SJCRH30 (cell line): Measurements from ENCODE around the gene CACNA1C. TPM values are rescaled to one million over a fixed set of nuclear protein-coding genes. Genes with fewer than 3 reads are reported as not detected.

ENCODE experiments used
- DNase-seq, 2 experiments: peaks; one replicate each; pipeline ENCODE4 v3.0.0-alpha.2; 2015 to 2020
- H3K27ac ChIP-seq: fragments of 250-450 bp; sonication (Bioruptor Pico); 2 replicates; pipeline ENCODE4 v1.5.1; 2020; ENCODE audit warnings: mild to moderate bottlenecking, moderate library complexity
- H3K27me3 ChIP-seq: fragments of 250-450 bp; sonication (Bioruptor Pico); 2 replicates; pipeline ENCODE4 v1.5.1; 2020; ENCODE audit warnings: mild to moderate bottlenecking, moderate library complexity
- H3K36me3 ChIP-seq: fragments of 250-450 bp; sonication (Bioruptor Pico); 2 replicates; pipeline ENCODE4 v1.5.1; 2020; ENCODE audit warnings: mild to moderate bottlenecking, moderate library complexity
- H3K4me1 ChIP-seq: fragments of 250-450 bp; sonication (Bioruptor Pico); 2 replicates; pipeline ENCODE4 v1.5.1; 2020; ENCODE audit warnings: mild to moderate bottlenecking, moderate library complexity
- H3K4me3 ChIP-seq: fragments of 250-450 bp; sonication (Bioruptor Pico); 2 replicates; pipeline ENCODE4 v1.5.1; 2020; ENCODE audit warnings: mild to moderate bottlenecking, moderate library complexity
- H3K9me3 ChIP-seq: fragments of 250-450 bp; sonication (Bioruptor Pico); replicated peaks from 2 replicates; pipeline ENCODE4 v1.5.1; 2020; ENCODE audit warnings: mild to moderate bottlenecking, moderate library complexity
- total RNA-seq: library from RNA; depleted of rRNA; stranded (reverse); fragments of >200 nt; shearing (Covaris generic); gene quantifications from 2 replicates; pipeline ENCODE4 v1.2.3, GENCODE V29; 2014

CACNA1C gene
- total RNA-seq, 1 experiment from 2014 or later, result not detected

DNA sequence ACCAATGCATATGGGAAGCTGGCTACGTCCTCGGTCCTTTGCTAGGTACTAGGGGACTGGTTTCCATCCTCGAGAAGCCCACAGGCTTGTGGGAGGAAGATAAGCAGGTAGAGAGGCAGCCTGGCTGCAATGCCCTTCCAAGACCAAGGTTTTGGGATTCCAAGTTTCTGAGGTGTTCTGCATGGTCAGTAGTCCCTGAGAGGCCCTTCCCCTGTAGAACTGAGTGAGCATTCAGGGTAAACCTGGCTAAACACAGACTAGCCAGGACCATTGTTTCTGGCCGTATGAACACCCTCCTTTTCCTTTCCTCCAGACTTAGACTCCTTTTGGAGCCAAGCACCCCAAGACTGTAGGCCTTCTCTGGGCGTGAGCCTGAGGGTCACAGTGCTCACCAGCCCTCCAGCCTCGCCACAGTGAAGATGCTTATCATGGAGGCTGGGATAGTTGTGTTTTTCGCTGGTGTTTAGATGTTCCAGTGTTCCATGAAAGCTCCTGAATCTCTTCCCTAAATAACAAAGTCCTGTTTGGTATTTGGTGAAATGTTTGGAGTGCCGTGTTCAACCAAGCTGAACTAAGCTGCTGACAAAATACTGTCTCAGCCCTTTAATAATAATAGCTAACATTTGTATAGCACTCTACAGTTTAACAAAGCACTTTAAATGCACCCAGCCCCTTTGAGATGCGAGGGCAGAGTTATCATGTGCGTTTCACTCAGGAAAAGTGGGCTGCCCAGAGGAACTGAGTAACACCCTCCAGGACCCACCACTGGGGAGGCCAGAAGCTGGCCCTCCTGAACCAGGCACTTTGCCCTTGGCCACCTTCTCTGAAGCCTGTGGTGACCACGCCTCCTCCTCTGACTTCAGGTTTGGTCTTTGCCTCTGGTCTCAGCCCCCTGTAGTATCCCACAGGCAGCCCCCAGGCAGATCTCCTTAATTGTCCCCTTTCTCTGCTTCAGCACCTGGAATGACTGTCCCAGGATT lies 284.5 kb downstream of the CACNA1C start:
- Histone ChIP-seq H3K27ac (no peak overlapping the region), H3K27me3 (peaks cover 6% of the 10 kb centered on the region; the same call in 1 of the 2 replicates), H3K4me3 (no peak overlapping the region), H3K36me3 (no peaks in the 10 kb centered on the region), H3K9me3 (no peaks in the 10 kb centered on the region), H3K4me1 (peaks cover 8% of the 10 kb centered on the region)
- DNase-seq, result no peak

DNA sequence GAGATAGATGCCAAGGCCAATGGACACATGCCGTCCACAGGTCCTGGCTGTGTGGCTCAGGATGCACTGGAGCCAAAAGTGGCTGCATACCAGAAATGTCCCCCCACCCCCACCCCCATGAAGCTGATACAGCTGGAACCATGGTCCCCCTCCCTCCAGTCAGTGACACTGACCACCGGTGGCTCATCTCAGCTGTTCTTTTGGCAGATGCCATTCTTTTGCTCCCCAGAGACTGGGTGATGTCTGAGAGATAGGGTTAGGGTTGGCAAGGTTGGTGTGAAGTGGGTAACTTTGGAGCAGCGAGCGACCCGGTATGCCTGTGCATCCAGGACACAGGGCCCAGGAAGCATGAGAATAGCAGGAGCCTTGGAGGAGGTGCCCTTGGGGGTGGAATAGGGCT lies 285.6 kb downstream of the CACNA1C start:
- H3K4me3 ChIP-seq, result no peak overlapping the region
- no peaks in the 10 kb centered on the region for H3K9me3 ChIP-seq
- DNase-seq, result no peak
- no peaks in the 10 kb centered on the region for H3K36me3 ChIP-seq
- H3K4me1 ChIP-seq, result peaks cover 8% of the 10 kb centered on the region
- no peak overlapping the region for H3K27ac ChIP-seq
- peaks cover 6% of the 10 kb centered on the region; the same call in 1 of the 2 replicates for H3K27me3 ChIP-seq

DNA sequence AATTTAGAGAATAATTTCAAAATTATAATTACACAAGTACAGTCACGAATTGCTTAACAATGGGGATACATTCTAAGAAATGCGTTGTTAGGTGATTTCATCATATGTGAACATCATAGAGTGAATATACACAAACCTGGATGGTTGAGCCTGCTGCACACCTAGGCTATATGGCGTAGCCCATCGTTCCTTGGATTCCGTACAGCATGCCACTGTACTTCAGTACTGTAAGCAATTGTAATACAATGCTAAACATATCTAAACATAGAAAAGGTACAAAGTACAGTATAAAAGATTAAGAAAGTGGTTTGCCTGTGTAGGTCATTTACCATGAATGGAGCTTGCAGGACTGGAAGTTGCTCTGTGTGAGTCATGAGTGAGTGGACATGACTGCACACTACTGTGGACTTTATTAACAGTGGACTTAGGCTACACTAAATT lies 286.2 kb downstream of the CACNA1C start:
- Histone ChIP-seq H3K27ac (no peak overlapping the region), H3K27me3 (peaks cover 11% of the 10 kb centered on the region; the same call in 1 of the 2 replicates), H3K4me1 (peaks cover 8% of the 10 kb centered on the region), H3K9me3 (no peaks in the 10 kb centered on the region), H3K36me3 (no peaks in the 10 kb centered on the region), H3K4me3 (no peak overlapping the region)
- DNase-seq, result no peak

DNA sequence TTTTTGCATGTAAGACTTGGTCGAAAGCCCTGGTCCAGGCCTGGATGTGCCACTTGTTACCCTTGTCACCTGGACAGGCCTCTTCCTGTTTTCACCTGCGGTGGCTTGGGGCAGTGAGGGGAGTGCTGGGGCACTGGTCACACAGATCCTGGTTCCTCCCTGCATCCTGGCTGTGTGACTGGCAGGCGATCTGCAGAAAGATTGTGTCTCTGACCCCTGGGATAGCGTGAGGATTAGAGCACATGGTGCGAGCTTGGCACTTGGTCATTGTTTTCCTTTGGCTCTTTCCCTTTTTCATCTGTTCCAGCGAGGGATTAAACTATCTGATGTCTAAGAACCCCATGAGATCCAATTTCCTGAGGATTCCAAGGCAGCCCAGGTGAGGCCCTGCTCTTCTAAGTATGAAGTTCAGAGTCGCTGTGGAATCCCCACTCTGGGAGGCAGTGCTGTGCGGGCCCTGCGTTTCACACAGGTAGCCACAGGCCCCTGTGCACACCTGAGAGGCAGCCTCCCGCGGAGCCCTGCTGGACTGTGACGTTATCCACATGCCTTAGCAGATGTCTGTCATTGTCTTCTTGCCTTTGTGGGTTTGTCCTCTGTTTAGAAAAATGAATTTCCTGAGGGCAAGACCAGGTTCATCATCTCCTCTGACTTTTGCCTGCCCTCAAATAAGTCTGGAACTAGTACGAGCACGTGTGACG lies 288.4 kb downstream of the CACNA1C start:
- H3K9me3 ChIP-seq, result no peaks in the 10 kb centered on the region
- H3K36me3 ChIP-seq, result no peaks in the 10 kb centered on the region
- H3K27me3 ChIP-seq, result peaks cover 26% of the 10 kb centered on the region; the same call in 1 of the 2 replicates
- no peak overlapping the region for H3K27ac ChIP-seq
- peaks cover 6% of the 10 kb centered on the region for H3K4me1 ChIP-seq
- H3K4me3 ChIP-seq, result no peak overlapping the region
- no peak for DNase-seq

DNA sequence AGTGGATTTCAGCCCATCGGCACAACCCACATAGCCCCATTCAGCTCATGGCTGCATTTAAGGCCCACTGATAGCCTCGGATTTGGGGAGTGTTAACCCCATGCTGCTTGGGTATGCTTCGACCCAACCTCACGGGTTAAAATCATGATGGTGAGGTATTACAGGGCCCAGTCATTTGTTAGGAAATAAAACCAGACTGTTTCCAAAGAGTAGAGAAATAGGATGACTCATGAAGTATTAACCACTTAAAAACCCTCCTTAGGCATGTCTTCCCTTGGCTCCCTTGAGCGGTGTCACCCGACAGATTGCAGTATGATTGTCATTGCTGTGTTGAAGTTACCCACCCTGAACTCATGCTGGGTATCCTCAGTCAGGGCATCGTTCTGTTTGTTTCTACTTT lies 289.1 kb downstream of the CACNA1C start:
- Histone ChIP-seq H3K27me3 (peaks cover 26% of the 10 kb centered on the region; the same call in 1 of the 2 replicates), H3K9me3 (no peaks in the 10 kb centered on the region), H3K4me1 (peaks cover 1% of the 10 kb centered on the region), H3K4me3 (no peak overlapping the region), H3K36me3 (no peaks in the 10 kb centered on the region), H3K27ac (no peak overlapping the region)
- no peak for DNase-seq

DNA sequence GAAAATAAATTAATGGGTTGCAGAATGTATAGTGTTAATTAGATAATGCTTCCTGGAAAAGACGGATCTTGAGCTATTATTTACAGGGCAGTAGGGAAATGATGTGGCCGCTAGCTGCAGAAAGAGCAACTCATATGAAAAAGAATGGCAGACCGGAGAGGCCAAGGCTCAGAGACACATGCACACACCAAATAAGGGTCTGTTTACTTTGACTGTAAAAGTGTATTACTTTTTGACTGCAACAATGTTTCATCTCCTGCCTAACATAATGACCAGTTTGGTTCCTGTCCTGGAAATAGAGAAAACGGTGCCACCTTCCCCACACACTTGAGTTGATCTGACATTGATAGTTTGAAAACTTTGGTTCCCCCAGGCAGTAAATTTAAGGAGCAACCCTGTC lies 290.9 kb downstream of the CACNA1C start:
- DNase-seq, result no peak
- Histone ChIP-seq H3K36me3 (no peaks in the 10 kb centered on the region), H3K27me3 (peaks cover 35% of the 10 kb centered on the region; the same call in 1 of the 2 replicates), H3K4me1 (no peaks in the 10 kb centered on the region), H3K27ac (no peak overlapping the region), H3K9me3 (no peaks in the 10 kb centered on the region), H3K4me3 (no peak overlapping the region)

DNA sequence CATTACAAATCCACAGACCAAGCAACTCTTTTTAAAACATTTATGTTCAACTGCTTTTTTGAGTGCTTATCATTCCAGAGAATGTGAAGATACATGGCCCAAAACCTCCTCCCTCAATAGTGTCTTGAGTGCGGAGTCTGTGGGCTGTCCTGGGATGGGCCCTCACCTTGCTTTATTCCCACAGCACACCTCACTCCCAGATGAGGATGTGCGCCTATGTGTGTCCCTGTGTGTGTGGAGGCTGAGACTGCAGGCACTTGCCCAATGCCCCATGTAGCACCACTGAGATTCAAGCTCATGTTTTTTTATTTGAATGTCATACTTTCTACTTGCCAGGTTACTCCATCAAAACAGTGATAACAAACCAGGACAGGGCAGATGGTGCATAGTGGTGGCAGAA lies 291.7 kb downstream of the CACNA1C start:
- H3K4me3 ChIP-seq, result no peak overlapping the region

DNA sequence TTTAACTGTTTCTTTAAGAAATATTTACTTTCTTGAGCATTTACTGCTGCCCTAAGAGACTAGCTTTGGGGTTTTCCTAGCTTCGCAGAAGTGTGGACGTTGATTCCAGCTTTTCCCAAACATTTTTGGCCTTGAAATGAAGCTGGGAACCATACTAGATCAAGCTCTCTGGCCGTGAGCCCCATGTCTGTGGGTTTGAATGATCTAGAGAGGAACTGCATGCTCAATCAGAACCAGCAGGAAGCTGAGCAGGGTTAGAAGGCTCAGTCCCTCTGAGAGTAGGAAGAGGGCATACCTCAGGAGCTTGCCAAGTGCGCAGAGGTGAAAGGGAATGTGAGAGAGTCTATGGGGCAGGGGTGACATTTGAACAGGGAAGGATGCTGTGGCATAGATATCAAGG lies 292.1 kb downstream of the CACNA1C start:
- no peak for DNase-seq
- Histone ChIP-seq H3K4me1 (no peaks in the 10 kb centered on the region), H3K27ac (no peak overlapping the region), H3K4me3 (no peak overlapping the region), H3K9me3 (no peaks in the 10 kb centered on the region), H3K36me3 (no peaks in the 10 kb centered on the region), H3K27me3 (peaks cover 39% of the 10 kb centered on the region; the same call in 1 of the 2 replicates)

More for the DNA sequence above, 291.7 kb downstream of the CACNA1C start:
- H3K27ac ChIP-seq, result no peak overlapping the region
- no peaks in the 10 kb centered on the region for H3K36me3 ChIP-seq
- H3K27me3 ChIP-seq, result peaks cover 39% of the 10 kb centered on the region; the same call in 1 of the 2 replicates
- no peak for DNase-seq
- H3K4me1 ChIP-seq, result no peaks in the 10 kb centered on the region
- H3K9me3 ChIP-seq, result no peaks in the 10 kb centered on the region

DNA sequence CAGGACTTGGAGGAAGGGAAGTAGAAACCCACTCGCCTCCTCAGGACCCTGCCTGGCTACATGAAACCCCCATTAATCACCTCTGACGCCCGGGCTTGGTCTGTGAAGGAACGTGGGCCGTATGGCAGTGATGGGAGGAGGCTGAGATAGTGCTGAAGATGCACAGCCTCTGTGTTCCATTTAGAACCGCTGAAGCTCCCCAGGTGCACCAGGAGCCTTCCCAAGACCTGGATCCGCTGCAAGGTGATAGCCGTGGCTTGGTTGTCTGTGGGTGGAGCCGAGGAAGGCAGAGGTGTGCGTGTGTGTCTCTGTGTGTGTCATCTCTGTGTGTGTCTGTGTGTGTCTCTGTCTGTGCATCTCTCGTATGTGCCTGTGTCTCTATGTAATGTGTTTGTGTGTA lies 293.1 kb downstream of the CACNA1C start:
- DNase-seq, result no peak
- no peak overlapping the region for H3K27ac ChIP-seq

DNA sequence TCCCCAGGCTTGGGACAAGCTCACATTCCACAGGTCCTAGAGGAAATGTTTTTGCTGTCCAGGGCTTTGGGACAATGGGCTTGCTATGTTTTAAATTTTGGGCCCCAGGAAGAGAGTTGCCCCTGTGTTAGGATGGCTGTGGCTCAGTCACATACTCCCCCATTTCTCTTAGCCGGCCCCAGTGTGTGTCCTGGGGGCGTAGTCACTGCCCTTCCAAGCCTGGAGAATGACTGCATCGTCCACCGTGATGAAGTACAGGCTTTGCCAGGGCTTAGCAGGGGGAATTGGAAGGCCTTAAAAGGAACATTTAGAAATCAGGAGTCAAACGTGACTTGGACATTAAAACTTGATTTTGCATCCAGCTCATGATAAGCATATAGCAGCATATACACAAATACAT lies 293.6 kb downstream of the CACNA1C start:
- Histone ChIP-seq H3K9me3 (no peaks in the 10 kb centered on the region), H3K27ac (no peak overlapping the region), H3K27me3 (peaks cover 47% of the 10 kb centered on the region; the same call in 1 of the 2 replicates), H3K4me1 (no peaks in the 10 kb centered on the region), H3K36me3 (no peaks in the 10 kb centered on the region), H3K4me3 (no peak overlapping the region)
- no peak for DNase-seq

More for the DNA sequence above, 293.1 kb downstream of the CACNA1C start:
- H3K4me1 ChIP-seq, result no peaks in the 10 kb centered on the region
- no peaks in the 10 kb centered on the region for H3K36me3 ChIP-seq
- peaks cover 45% of the 10 kb centered on the region; the same call in 1 of the 2 replicates for H3K27me3 ChIP-seq
- H3K4me3 ChIP-seq, result no peak overlapping the region
- no peaks in the 10 kb centered on the region for H3K9me3 ChIP-seq

DNA sequence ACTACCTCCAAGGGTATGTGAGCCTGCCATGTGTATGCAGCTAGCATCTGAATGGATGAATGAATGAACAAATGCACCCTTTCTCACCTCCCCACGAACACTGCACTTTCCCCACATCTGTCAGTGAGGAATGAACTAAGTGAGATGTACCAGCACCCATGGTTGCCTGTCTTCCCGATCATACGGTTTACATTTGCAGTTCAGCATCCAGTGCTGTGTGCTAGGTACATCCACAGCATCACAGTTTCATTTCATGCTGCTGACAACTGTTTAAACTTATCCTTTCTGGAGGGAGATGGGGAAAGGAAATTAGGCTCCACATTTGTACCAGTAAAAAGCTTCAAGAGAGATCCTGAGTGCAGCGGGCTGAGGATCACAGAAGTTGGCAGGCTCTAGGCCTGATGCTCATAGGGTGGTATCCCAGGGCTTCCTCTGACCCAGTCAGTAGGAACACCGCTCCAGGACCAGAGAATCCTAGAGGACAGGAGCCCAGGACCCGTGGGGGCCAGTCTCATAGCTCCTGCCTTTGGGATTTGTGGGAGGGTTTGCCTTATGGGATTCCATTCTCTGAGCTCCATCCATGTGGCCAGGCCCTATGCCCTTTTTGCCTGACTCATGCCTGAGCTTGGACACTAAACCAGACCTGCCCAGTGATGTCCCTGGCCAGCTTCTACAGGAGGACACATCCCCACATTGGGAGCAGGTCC lies 294.5 kb downstream of the CACNA1C start:
- no peak for DNase-seq
- Histone ChIP-seq H3K27ac (no peak overlapping the region), H3K4me1 (no peaks in the 10 kb centered on the region), H3K27me3 (peaks cover 48% of the 10 kb centered on the region), H3K36me3 (no peaks in the 10 kb centered on the region), H3K9me3 (no peaks in the 10 kb centered on the region), H3K4me3 (no peak overlapping the region)

DNA sequence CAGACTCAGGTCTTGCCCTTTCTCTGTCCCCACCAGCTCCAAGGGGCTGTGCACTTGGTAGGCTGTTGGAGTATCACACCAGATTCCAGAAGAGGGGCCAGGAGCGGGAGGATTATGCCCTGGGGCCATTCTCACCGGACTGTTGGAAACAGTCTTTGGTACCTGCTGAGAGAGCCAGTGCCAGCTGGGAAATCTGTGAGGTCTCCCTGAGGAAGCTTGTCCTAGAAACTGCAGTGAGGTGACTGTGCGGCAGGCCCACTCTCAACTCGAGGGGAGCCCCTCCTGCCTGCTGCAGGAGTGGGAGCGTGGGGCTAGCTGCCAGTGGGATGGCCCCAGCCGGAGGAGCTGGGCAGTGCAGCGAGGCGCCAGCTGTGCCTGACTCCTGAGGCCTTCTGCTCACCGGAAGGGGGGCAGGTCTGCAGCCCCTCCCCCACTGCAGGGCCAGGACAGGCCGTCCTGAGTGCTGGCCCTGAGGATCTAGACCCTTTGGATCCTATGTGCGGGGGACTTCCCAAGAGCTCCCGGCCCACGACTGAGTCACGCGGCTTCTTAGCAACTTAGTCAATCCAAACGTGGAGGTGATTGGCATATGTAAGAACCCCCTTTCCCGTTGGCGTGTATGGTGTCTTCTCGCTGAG lies 295.2 kb downstream of the CACNA1C start:
- no peaks in the 10 kb centered on the region for H3K36me3 ChIP-seq
- H3K27ac ChIP-seq, result no peak overlapping the region
- no peaks in the 10 kb centered on the region for H3K4me1 ChIP-seq
- H3K27me3 ChIP-seq, result peaks cover 48% of the 10 kb centered on the region
- no peaks in the 10 kb centered on the region for H3K9me3 ChIP-seq
- no peak for DNase-seq
- no peak overlapping the region for H3K4me3 ChIP-seq

DNA sequence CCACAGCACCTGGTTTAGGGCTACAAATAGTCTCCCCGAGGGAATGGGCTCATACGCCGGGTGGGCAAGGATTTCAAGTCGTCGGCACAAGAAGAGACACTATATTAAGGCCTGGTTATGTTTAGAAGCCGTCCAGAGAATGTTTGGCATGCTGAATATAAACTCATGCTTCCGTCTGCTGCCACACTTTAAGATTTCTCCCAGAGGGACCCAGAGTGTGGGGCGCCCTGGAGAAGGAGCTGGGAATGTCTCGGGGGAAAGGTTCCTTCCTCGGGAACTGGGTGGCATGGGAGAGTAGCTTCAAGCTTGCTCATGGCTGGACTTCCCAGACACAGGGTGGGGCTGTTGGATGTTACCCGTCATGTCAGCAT lies 295.7 kb downstream of the CACNA1C start:
- H3K4me1 ChIP-seq, result no peaks in the 10 kb centered on the region
- H3K36me3 ChIP-seq, result no peaks in the 10 kb centered on the region
- H3K27ac ChIP-seq, result no peak overlapping the region
- H3K9me3 ChIP-seq, result no peaks in the 10 kb centered on the region
- H3K27me3 ChIP-seq, result peaks cover 52% of the 10 kb centered on the region
- H3K4me3 ChIP-seq, result no peak overlapping the region
- DNase-seq, result no peak

DNA sequence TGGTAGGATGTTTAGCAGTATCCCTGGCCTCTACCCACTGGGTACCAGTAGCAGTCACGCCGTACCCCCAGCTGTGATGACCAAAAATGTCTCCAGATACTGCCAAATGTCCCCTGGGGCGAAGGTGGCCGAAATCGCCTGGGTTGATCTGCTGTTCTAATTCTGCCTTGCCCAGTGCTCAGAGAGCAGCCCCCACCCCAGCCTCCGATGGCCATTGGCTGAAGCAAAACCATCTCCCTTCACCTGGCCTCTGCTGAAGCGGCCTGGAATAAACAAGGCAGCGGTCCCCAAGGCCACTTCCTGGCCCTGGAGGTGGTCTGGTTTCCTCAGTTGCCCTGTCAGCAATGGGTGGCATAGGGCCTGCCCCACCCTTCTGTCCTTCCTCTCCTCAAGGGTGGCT lies 298.4 kb downstream of the CACNA1C start:
- Histone ChIP-seq H3K27me3 (peaks cover 51% of the 10 kb centered on the region), H3K9me3 (no peaks in the 10 kb centered on the region), H3K4me3 (no peak overlapping the region), H3K27ac (no peak overlapping the region), H3K36me3 (no peaks in the 10 kb centered on the region), H3K4me1 (no peaks in the 10 kb centered on the region)
- DNase-seq, result no peak
